ENCODE data around the gene CTU2. TPM values are rescaled to one million over a fixed set of nuclear protein-coding genes. Genes with fewer than 3 reads are reported as not detected.

CTU2 gene
- total RNA-seq, 4 donors from 2014 or later, result 2.8 to 5.6 (median 4.2) TPM; not detected in 1

- no peak for DNase-seq
- in situ Hi-C loops (cut with MboI; ENCODE audit: low pct_ligation_motif_present in 1 of 4, low pct_unique_long_range_greater_than_20kb in 1 of 4, low sequenced_read_pairs in 3 of 4) (no loop called here), intact Hi-C loops (cut with DNase I; ENCODE audit: low total_unique reads) (no loop called here)
- Histone ChIP-seq H3K27me3 (no peaks in the 10 kb centered on the region), H3K27ac (peak overlapping the region; percentile 10 to 89 (median 52)), H3K36me3 (no peaks in the 10 kb centered on the region), H3K4me3 (no peak overlapping the region), H3K9me3 (no peaks in the 10 kb centered on the region), H3K4me1 (peaks cover 44 to 77% (median 68%) of the 10 kb centered on the region in 4 donors)
- WGBS, 2 donors (ENCODE audit: low coverage in 1 of 2), result 91 to 100% methylated on average over 3 to 19 of the region's 19 CpGs
- TF ChIP-seq POLR2AphosphoS5 (IDR thresholded peaks at IDR 0.05) (no peak), POLR2A (IDR thresholded peaks at IDR 0.05) (no peak), EP300 (IDR thresholded peaks at IDR 0.05; ENCODE audit: low read depth) (no peak)
- TF ChIP-seq, protein P1, sequence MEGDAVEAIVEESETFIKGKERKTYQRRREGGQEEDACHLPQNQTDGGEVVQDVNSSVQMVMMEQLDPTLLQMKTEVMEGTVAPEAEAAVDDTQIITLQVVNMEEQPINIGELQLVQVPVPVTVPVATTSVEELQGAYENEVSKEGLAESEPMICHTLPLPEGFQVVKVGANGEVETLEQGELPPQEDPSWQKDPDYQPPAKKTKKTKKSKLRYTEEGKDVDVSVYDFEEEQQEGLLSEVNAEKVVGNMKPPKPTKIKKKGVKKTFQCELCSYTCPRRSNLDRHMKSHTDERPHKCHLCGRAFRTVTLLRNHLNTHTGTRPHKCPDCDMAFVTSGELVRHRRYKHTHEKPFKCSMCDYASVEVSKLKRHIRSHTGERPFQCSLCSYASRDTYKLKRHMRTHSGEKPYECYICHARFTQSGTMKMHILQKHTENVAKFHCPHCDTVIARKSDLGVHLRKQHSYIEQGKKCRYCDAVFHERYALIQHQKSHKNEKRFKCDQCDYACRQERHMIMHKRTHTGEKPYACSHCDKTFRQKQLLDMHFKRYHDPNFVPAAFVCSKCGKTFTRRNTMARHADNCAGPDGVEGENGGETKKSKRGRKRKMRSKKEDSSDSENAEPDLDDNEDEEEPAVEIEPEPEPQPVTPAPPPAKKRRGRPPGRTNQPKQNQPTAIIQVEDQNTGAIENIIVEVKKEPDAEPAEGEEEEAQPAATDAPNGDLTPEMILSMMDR (IDR thresholded peaks at IDR 0.05), result no peak
Measured at GRCh38 chr16:88764080-88764479, 57.8 kb downstream of the CTU2 start.

DNA sequence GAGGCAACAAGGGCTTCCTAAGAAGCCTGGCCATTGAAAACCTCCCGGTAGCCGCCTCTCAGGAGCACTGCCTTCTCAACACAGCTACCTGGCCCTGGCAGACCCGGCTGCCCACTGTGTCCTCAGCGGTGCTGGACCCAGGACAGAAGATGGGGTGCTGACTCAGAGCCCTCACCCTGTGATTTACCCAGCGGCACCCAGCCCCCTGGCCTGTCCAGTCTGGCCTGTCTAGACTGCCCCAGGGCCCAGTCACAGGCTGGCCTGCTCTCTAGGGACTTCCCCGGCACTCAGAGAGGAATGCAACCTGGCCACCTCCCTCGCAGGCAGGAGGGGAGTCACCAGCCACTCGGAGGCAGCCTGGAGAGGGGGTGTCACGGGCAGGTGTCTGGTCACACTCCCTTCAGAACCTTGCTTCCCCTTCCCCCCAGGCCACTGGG is 58.6 kb downstream of the CTU2 start:
- intact Hi-C loops (cut with DNase I; ENCODE audit: low total_unique reads), result no loop called here
- no peak overlapping the region for H3K4me3 ChIP-seq
- WGBS, 2 donors (ENCODE audit: low coverage in 1 of 2), result 88% methylated on average over 9 of the region's 9 CpGs; no CpG with 5 or more reads in 1 of the 2 donors
- no peak for DNase-seq
- H3K27me3 ChIP-seq, result no peaks in the 10 kb centered on the region
- H3K4me1 ChIP-seq, result peaks cover 48 to 77% (median 68%) of the 10 kb centered on the region in 4 donors
- no peaks in the 10 kb centered on the region for H3K9me3 ChIP-seq
- peak overlapping the region in 3 of 4 donors; percentile 10 to 89 (median 40) for H3K27ac ChIP-seq
- in situ Hi-C loops (cut with MboI; ENCODE audit: low pct_ligation_motif_present in 1 of 4, low pct_unique_long_range_greater_than_20kb in 1 of 4, low sequenced_read_pairs in 3 of 4), result no loop called here
- H3K36me3 ChIP-seq, result no peaks in the 10 kb centered on the region
- TF ChIP-seq, protein P1 (IDR thresholded peaks at IDR 0.05), result no peak
- TF ChIP-seq EP300 (IDR thresholded peaks at IDR 0.05; ENCODE audit: low read depth) (no peak), POLR2AphosphoS5 (IDR thresholded peaks at IDR 0.05) (no peak), POLR2A (IDR thresholded peaks at IDR 0.05) (no peak)

Other genes with a start within 250 kb of the CTU2 start
- gene ZC3H18, start 136.1 kb upstream of the CTU2 start, total RNA-seq, result 10 to 100 TPM; 17.9 to 50.5 (median 25.5) TPM
- gene IL17C, start 67.9 kb upstream of the CTU2 start, total RNA-seq, result not detected
- gene CYBA, start 55.5 kb upstream of the CTU2 start, total RNA-seq, result 100 to 1,000 TPM; 258 to 306 (median 291) TPM
- gene MVD, start 43.4 kb upstream of the CTU2 start, total RNA-seq, result 10 to 100 TPM; 20.5 to 75.6 (median 47.3) TPM
- 1 to 10 TPM in 1 of 4 donors, under 1 TPM in 2, not detected in 1; 0.27 to 2.9 (median 0.75) TPM for gene SNAI3, start 20.0 kb upstream of the CTU2 start, total RNA-seq
- 10 to 100 TPM; 10.3 to 15.3 (median 14.4) TPM for gene RNF166, start 95 bp upstream of the CTU2 start, total RNA-seq
- gene PIEZO1, start 78.7 kb downstream of the CTU2 start, total RNA-seq, result 100 to 1,000 TPM; 133 to 546 (median 179) TPM
- gene CDT1, start 97.3 kb downstream of the CTU2 start, total RNA-seq, result 10 to 100 TPM in 1 of 4 donors, 1 to 10 TPM in 2, not detected in 1; 3.8 to 12.5 (median 6.7) TPM
- gene APRT, start 105.4 kb downstream of the CTU2 start, total RNA-seq, result 100 to 1,000 TPM in 2 of 4 donors, 10 to 100 TPM in 2; 81.6 to 221 (median 149) TPM
- gene GALNS, start 150.4 kb downstream of the CTU2 start, total RNA-seq, result 100 to 1,000 TPM in 1 of 4 donors, 10 to 100 TPM in 3; 45.7 to 101 (median 75.6) TPM
- 10 to 100 TPM in 3 of 4 donors, 1 to 10 TPM in 1; 9.8 to 34.4 (median 19.7) TPM for gene TRAPPC2L, start 150.6 kb downstream of the CTU2 start, total RNA-seq
- gene PABPN1L, start 160.2 kb downstream of the CTU2 start, total RNA-seq, result not detected

Measured in transverse colon (tissue), 4 donors.